Measurements from ENCODE around the gene FRAS1. TPM values are rescaled to one million over a fixed set of nuclear protein-coding genes. Genes with fewer than 3 reads are reported as not detected.

FRAS1 gene
- total and polyA plus RNA-seq, 2 of the 8 experiments (the other 6 are each of a cell fraction or from before 2014, with no cell fraction given) = 38.5 to 109 TPM

DNA sequence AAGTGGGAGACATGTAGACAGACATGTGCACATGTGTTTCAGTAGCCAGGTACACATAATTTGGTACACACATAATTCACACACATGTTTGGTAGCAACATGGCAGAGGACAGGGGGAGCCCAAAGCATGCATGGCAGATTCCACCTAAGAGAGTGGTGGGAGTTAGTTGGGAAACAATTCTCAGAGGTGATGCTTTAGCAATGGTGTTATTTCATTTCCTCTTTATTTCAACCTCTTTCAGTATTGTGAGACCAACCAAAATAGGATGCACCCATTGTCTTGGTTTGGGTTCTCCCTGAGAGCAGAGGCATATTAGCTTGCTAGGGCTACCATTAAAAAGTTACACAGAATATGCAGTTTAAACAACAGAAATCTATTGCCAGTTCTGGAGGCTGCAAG is 402.2 kb downstream of the FRAS1 start:
- H2BK5ac ChIP-seq (ENCODE audit: low read depth, low read length) = no peak overlapping the region
- H2BK20ac ChIP-seq (ENCODE audit: low read length) = no peak overlapping the region
- H3K4ac ChIP-seq (replicated peaks; ENCODE audit: insufficient read length, low read depth, low read length) = no peak overlapping the region
- TF ChIP-seq SUZ12 (IDR thresholded peaks at IDR 0.05; ENCODE audit: low read length) (no peak), EP300 (IDR thresholded peaks at IDR 0.05; ENCODE audit: borderline replicate concordance in 1 of 2, low read depth in 2 of 2, low read length in 2 of 2) (no peak), ATF2 (IDR thresholded peaks at IDR 0.05; ENCODE audit: low read length) (no peak), ZNF274 (IDR thresholded peaks at IDR 0.05; ENCODE audit: borderline replicate concordance, extremely low read depth, low read length) (no peak), TBP (IDR thresholded peaks at IDR 0.05; ENCODE audit: low read depth, low read length) (no peak), POLR2AphosphoS5 (IDR thresholded peaks at IDR 0.05; ENCODE audit: low read depth, low read length) (no peak), SIX5 (IDR thresholded peaks at IDR 0.05; ENCODE audit: low read depth, low read length) (no peak), EZH2 (IDR thresholded peaks at IDR 0.05; ENCODE audit: low read depth, low read length, severe bottlenecking) (no peak)
- H4K8ac ChIP-seq (ENCODE audit: extremely low read depth, insufficient read depth, low read length) = no peak overlapping the region
- no peaks in the 10 kb centered on the region for H3K79me2 ChIP-seq (ENCODE audit: control insufficient read depth in 1 of 2, insufficient read depth in 2 of 2, low read length in 2 of 2)
- no peak overlapping the region for H2BK12ac ChIP-seq (ENCODE audit: low read depth, low read length)
- no peak overlapping the region for H3K27ac ChIP-seq (ENCODE audit: low read depth, low read length)
- H3K4me1 ChIP-seq (replicated peaks in 1 of 4; ENCODE audit: control insufficient read depth in 3 of 4, insufficient read depth in 4 of 4, low read length in 3 of 4) = no peaks in the 10 kb centered on the region
- no peak overlapping the region for H2BK15ac ChIP-seq (ENCODE audit: low read length)
- no peak overlapping the region for H2AK5ac ChIP-seq (ENCODE audit: low read depth, low read length)
- no peak overlapping the region for H3K4me3 ChIP-seq (ENCODE audit: extremely low read depth in 1 of 4, insufficient read depth in 2 of 4, low read depth in 3 of 4, low read length in 4 of 4)
- no peak overlapping the region for H3K18ac ChIP-seq (ENCODE audit: extremely low read depth, low read length)
- no peak overlapping the region for H4K91ac ChIP-seq (replicated peaks; ENCODE audit: insufficient read length, low read length)
- no peak for DNase-seq (ENCODE audit: low read depth in 1 of 2, low spot score in 2 of 2)
- no peak overlapping the region for H2AFZ ChIP-seq (ENCODE audit: low read length)
- no peak overlapping the region for H3K56ac ChIP-seq (replicated peaks; ENCODE audit: insufficient read length, low read depth, low read length)
- no peaks in the 10 kb centered on the region for H3K23me2 ChIP-seq (ENCODE audit: low read depth, low read length)
- no peak overlapping the region for H3K23ac ChIP-seq (ENCODE audit: insufficient read length)
- no peaks in the 10 kb centered on the region for H3K9me3 ChIP-seq (ENCODE audit: insufficient read depth in 2 of 2, low read depth in 1 of 2, low read length in 1 of 2)
- H3K9ac ChIP-seq (replicated peaks in 1 of 4; ENCODE audit: extremely low read depth in 1 of 4, low read depth in 3 of 4, low read length in 3 of 4) = no peak overlapping the region
- ChIA-PET POLR2A (ENCODE audit: partially characterized antibody) (no interaction called here), CTCF (ENCODE audit: partially characterized antibody) (no interaction called here)
- H3K79me1 ChIP-seq (ENCODE audit: low read depth, low read length) = no peaks in the 10 kb centered on the region
- H3K27me3 ChIP-seq (replicated peaks in 1 of 4; ENCODE audit: control insufficient read depth in 3 of 4, extremely low read depth in 1 of 4, insufficient read depth in 3 of 4, low read length in 3 of 4) = no peaks in the 10 kb centered on the region
- H4K5ac ChIP-seq (ENCODE audit: insufficient read length, low read depth, low read length) = no peak overlapping the region
- peaks cover 0 to under 1% of the 10 kb centered on the region in 2 experiments for H4K20me1 ChIP-seq (replicated peaks in 1 of 2; ENCODE audit: control insufficient read depth in 1 of 2, insufficient read depth in 2 of 2, low read length in 2 of 2)
- H3K36me3 ChIP-seq (ENCODE audit: control insufficient read depth in 2 of 4, insufficient read depth in 4 of 4, low read length in 3 of 4) = peaks cover 3 to 87% (median 53%) of the 10 kb centered on the region in 4 experiments
- no peak overlapping the region for H3K4me2 ChIP-seq (ENCODE audit: insufficient read depth in 1 of 2, low read depth in 2 of 2, low read length in 2 of 2)
- FAIRE-seq = no peak
- no peak overlapping the region for H3K14ac ChIP-seq (ENCODE audit: insufficient read length)
- no peak overlapping the region for H2BK120ac ChIP-seq (replicated peaks; ENCODE audit: low read depth, low read length)

All from H1 (cell line).